ENCODE data around the gene ZAP70.

The ZAP70 gene

GRCh38 chr2:97775074-97775473, 61.7 kb downstream of the ZAP70 start:
- Mint-ChIP-seq H3K4me1 (peaks cover 24% of the 10 kb centered on the region), H3K4me3 (no peak overlapping the region), H3K9me3 (peaks cover 5% of the 10 kb centered on the region), H3K27ac (no peak overlapping the region), H3K27me3 (ENCODE audit: low read depth, poor library complexity) (no peaks in the 10 kb centered on the region), H3K36me3 (ENCODE audit: low read depth) (peaks cover 70% of the 10 kb centered on the region)
- no peak for TF ChIP-seq CTCF (IDR thresholded peaks at IDR 0.05)
- DNase-seq: no peak

- no peak overlapping the region for H3K4me3 Mint-ChIP-seq
- H3K27ac Mint-ChIP-seq: no peak overlapping the region
- H3K36me3 Mint-ChIP-seq (ENCODE audit: low read depth): peaks cover 49% of the 10 kb centered on the region
These were observed 65.8 kb downstream of the ZAP70 start for GRCh38 chr2:97779141-97779540.

GRCh38 chr2:97781981-97782380, 68.6 kb downstream of the ZAP70 start:
- no peak for DNase-seq
- peaks cover 5% of the 10 kb centered on the region for H3K27me3 Mint-ChIP-seq (ENCODE audit: low read depth, poor library complexity)
- H3K4me3 Mint-ChIP-seq: no peak overlapping the region
- H3K36me3 Mint-ChIP-seq (ENCODE audit: low read depth): peaks cover 28% of the 10 kb centered on the region
- H3K9me3 Mint-ChIP-seq: peaks cover under 1% of the 10 kb centered on the region
- H3K27ac Mint-ChIP-seq: no peak overlapping the region
- no peak for TF ChIP-seq CTCF (IDR thresholded peaks at IDR 0.05)
- no peaks in the 10 kb centered on the region for H3K4me1 Mint-ChIP-seq

More at GRCh38 chr2:97779141-97779540, 65.8 kb downstream of the ZAP70 start:
- TF ChIP-seq CTCF (IDR thresholded peaks at IDR 0.05): no peak
- peaks cover 5% of the 10 kb centered on the region for H3K9me3 Mint-ChIP-seq
- no peak for DNase-seq
- H3K27me3 Mint-ChIP-seq (ENCODE audit: low read depth, poor library complexity): peaks cover 5% of the 10 kb centered on the region
- peaks cover 18% of the 10 kb centered on the region for H3K4me1 Mint-ChIP-seq

- no peaks in the 10 kb centered on the region for H3K9me3 Mint-ChIP-seq
- H3K27me3 Mint-ChIP-seq (ENCODE audit: low read depth, poor library complexity): peaks cover 5% of the 10 kb centered on the region
- TF ChIP-seq CTCF (IDR thresholded peaks at IDR 0.05): no peak
- peaks cover 11% of the 10 kb centered on the region for H3K36me3 Mint-ChIP-seq (ENCODE audit: low read depth)
- no peak overlapping the region for H3K4me3 Mint-ChIP-seq
- peaks cover 10% of the 10 kb centered on the region for H3K4me1 Mint-ChIP-seq
- no peak overlapping the region for H3K27ac Mint-ChIP-seq
- DNase-seq: no peak
These were observed 71.6 kb downstream of the ZAP70 start for GRCh38 chr2:97784953-97785352.

GRCh38 chr2:97785818-97786217, 72.4 kb downstream of the ZAP70 start:
- Mint-ChIP-seq H3K27me3 (ENCODE audit: low read depth, poor library complexity) (no peaks in the 10 kb centered on the region), H3K9me3 (no peaks in the 10 kb centered on the region), H3K27ac (no peak overlapping the region), H3K36me3 (ENCODE audit: low read depth) (peaks cover 6% of the 10 kb centered on the region), H3K4me1 (peaks cover 10% of the 10 kb centered on the region), H3K4me3 (no peak overlapping the region)
- TF ChIP-seq CTCF (IDR thresholded peaks at IDR 0.05): no peak
- no peak for DNase-seq

GRCh38 chr2:97788986-97789644, 75.7 kb downstream of the ZAP70 start:
- no peaks in the 10 kb centered on the region for H3K9me3 Mint-ChIP-seq
- TF ChIP-seq CTCF (IDR thresholded peaks at IDR 0.05): no peak
- no peak for DNase-seq
- peaks cover 30% of the 10 kb centered on the region for H3K36me3 Mint-ChIP-seq (ENCODE audit: low read depth)
- H3K4me3 Mint-ChIP-seq: no peak overlapping the region
- H3K27ac Mint-ChIP-seq: no peak overlapping the region
- peaks cover 10% of the 10 kb centered on the region for H3K4me1 Mint-ChIP-seq
- H3K27me3 Mint-ChIP-seq (ENCODE audit: low read depth, poor library complexity): no peaks in the 10 kb centered on the region
